KMS-11 (cell line): Measurements from ENCODE around the gene UBXN4.

Experiments
- H2AFZ ChIP-seq: fragments of 200-600 bp; sonication (generic); 2 replicates; pipeline ENCODE4 v1.6.1; 2016; ENCODE audit warnings: antibody characterized with exemption, mixed run types, low read depth
- H3K27ac ChIP-seq: fragments of 200-600 bp; sonication (generic); 2 replicates; pipeline ENCODE4 v1.6.1; 2016; ENCODE audit warnings: mild to moderate bottlenecking, mixed run types
- H3K27me3 ChIP-seq: fragments of 200-600 bp; sonication (generic); 2 replicates; pipeline ENCODE4 v1.6.1; 2017; ENCODE audit warnings: mild to moderate bottlenecking, low read depth, mixed run types, moderate library complexity; ENCODE audit not compliant: insufficient read depth
- H3K36me3 ChIP-seq: fragments of 200-600 bp; sonication (generic); 2 replicates; pipeline ENCODE4 v1.6.1; 2017; ENCODE audit warnings: mild to moderate bottlenecking, mixed run types; ENCODE audit not compliant: insufficient read depth
- H3K4me1 ChIP-seq: fragments of 200-600 bp; sonication (generic); 2 replicates; pipeline ENCODE4 v1.6.1; 2016; ENCODE audit warnings: mild to moderate bottlenecking, low read depth, mixed run types; ENCODE audit not compliant: poor library complexity, severe bottlenecking
- H3K4me2 ChIP-seq: fragments of 200-600 bp; sonication (generic); 2 replicates; pipeline ENCODE4 v1.7.0; 2016; ENCODE audit warnings: mild to moderate bottlenecking, mixed run types
- H3K4me3 ChIP-seq: fragments of 200-600 bp; sonication (generic); IDR thresholded peaks from 2 replicates; pipeline ENCODE4 v1.6.1; 2017; ENCODE audit warnings: low read depth, low read length, mixed read lengths; ENCODE audit not compliant: insufficient read depth
- H3K79me2 ChIP-seq: fragments of 200-600 bp; sonication (generic); 2 replicates; pipeline ENCODE4 v1.6.1; 2016; ENCODE audit warnings: low read depth, mixed run types; ENCODE audit not compliant: insufficient read depth
- H3K9ac ChIP-seq: fragments of 200-600 bp; sonication (generic); 2 replicates; pipeline ENCODE4 v1.6.1; 2016; ENCODE audit warnings: mild to moderate bottlenecking, mixed run types
- H4K20me1 ChIP-seq: fragments of 200-600 bp; sonication (generic); 2 replicates; pipeline ENCODE4 v1.6.1; 2016; ENCODE audit warnings: mild to moderate bottlenecking, mixed run types; ENCODE audit not compliant: insufficient read depth
- CTCF ChIP-seq: fragments of 200-600 bp; sonication (generic); conservative IDR thresholded peaks from 2 replicates; pipeline ENCODE4 v1.6.1; 2017; ENCODE audit warnings: low read depth, mild to moderate bottlenecking, antibody characterized with exemption, low read length, moderate library complexity, mixed read lengths

Gene UBXN4

GRCh38 chr2:135817951-135818350, 76.3 kb downstream of the UBXN4 start:
- Histone ChIP-seq H3K4me2 (no peak overlapping the region), H3K9ac (no peak overlapping the region), H4K20me1 (no peaks in the 10 kb centered on the region), H3K27ac (no peak overlapping the region), H3K4me1 (no peaks in the 10 kb centered on the region), H3K36me3 (no peaks in the 10 kb centered on the region), H3K4me3 (no peak overlapping the region), H3K79me2 (no peaks in the 10 kb centered on the region), H2AFZ (no peak overlapping the region), H3K27me3 (no peaks in the 10 kb centered on the region)
- no peak for TF ChIP-seq CTCF

DNA sequence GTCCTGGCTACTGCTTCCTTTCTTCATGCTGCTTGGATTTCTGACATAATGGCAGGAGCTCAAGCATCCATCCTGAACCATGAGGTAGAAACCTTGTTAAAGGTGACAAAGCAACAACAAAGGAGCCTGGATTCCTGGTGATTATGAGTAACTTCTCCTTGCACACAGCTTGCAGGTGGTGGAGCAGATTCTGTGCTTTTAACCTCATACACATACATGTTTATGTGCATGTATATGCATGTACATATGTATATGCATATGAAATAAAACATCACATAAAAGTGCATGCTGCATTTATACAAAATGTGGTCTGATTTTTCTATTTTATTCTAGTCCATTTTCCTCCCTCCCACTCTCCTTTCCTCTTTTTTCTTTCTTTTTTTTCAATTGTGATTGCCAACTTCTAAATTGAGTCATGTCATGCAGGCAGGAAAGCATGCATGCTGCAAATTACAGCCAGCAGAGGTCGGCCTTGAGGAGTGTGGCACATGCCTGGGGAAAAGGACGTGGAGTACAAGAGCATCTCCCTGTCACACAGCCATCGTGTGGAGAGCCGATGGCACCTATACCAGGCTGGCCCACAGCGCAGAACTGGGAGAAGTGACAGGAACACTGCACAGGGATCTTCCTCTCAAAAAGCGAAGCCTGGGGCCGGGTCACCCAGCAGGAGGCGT, 77.4 kb downstream of the UBXN4 start:
- Histone ChIP-seq H3K36me3 (no peaks in the 10 kb centered on the region), H4K20me1 (no peaks in the 10 kb centered on the region), H3K79me2 (no peaks in the 10 kb centered on the region), H3K9ac (no peak overlapping the region), H3K27ac (no peak overlapping the region), H2AFZ (no peak overlapping the region), H3K4me2 (no peak overlapping the region), H3K4me1 (no peaks in the 10 kb centered on the region), H3K4me3 (no peak overlapping the region), H3K27me3 (no peaks in the 10 kb centered on the region)
- no peak for TF ChIP-seq CTCF

GRCh38 chr2:135820003-135820618, 78.5 kb downstream of the UBXN4 start:
- Histone ChIP-seq H3K27me3 (no peaks in the 10 kb centered on the region), H4K20me1 (no peaks in the 10 kb centered on the region), H3K9ac (no peak overlapping the region), H3K4me2 (no peak overlapping the region), H3K79me2 (no peaks in the 10 kb centered on the region), H3K4me3 (no peak overlapping the region), H3K27ac (no peak overlapping the region), H3K36me3 (no peaks in the 10 kb centered on the region), H2AFZ (no peak overlapping the region), H3K4me1 (no peaks in the 10 kb centered on the region)
- no peak for TF ChIP-seq CTCF

DNA sequence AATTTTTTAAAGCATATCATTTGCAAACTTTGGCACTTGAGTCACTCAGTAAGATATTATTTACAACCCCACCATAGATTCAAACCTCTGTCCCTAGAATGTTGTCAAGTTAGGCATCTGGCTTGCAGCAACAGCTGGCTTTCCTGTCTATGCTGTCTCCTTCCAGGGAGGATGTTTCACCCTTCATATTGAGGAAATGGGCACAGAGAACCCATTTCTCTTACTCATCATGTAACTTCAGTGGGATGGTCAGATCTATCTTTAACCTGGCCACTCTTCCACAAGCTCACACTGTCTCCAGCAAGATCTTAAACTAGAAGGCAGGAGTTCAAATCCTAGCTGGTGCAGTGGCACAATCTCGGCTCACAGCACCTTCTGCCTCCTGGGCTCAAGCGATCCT, 79.5 kb downstream of the UBXN4 start:
- H4K20me1 ChIP-seq: no peaks in the 10 kb centered on the region
- H3K4me3 ChIP-seq: no peak overlapping the region
- no peak overlapping the region for H3K9ac ChIP-seq
- H3K36me3 ChIP-seq: no peaks in the 10 kb centered on the region
- H3K27me3 ChIP-seq: no peaks in the 10 kb centered on the region
- H3K79me2 ChIP-seq: no peaks in the 10 kb centered on the region
- H3K4me1 ChIP-seq: no peaks in the 10 kb centered on the region
- H3K27ac ChIP-seq: no peak overlapping the region
- no peak overlapping the region for H2AFZ ChIP-seq
- TF ChIP-seq CTCF: no peak
- H3K4me2 ChIP-seq: no peak overlapping the region
